ENCODE measurements around the gene TRHDE.

- TF ChIP-seq ZNF274 (IDR thresholded peaks at IDR 0.05; ENCODE audit: low read depth, low read length) (no peak), SUZ12 (IDR thresholded peaks at IDR 0.05; ENCODE audit: extremely low read depth, insufficient read depth, insufficient read length) (no peak), YY1 (IDR thresholded peaks at IDR 0.05; ENCODE audit: insufficient read depth, insufficient read length) (no peak)
These were observed 180.9 kb downstream of the TRHDE start for GRCh38 chr12:72453066-72453465.
